Fibroblast of lung (primary cell): ENCODE measurements around the gene KCNG3.

Experiments used
- CTCF ChIP-seq, 2 donors: IDR thresholded peaks in 1 of 2; conservative IDR thresholded peaks in 1 of 2; 1 replicate in 1 of 2; 2 replicates in 1 of 2; pipeline ENCODE4 v1.5.1; 2011 to 2012; ENCODE audit warnings: low read length in 2 of 2, control low read depth in 1 of 2, inconsistent platforms in 1 of 2, low read depth in 1 of 2, mild to moderate bottlenecking in 1 of 2
- EZH2 ChIP-seq: IDR thresholded peaks from 2 replicates; pipeline ENCODE4 v1.5.1; 2012; ENCODE audit warnings: low read length, control low read depth, mild to moderate bottlenecking; ENCODE audit errors: missing control alignments

DNA sequence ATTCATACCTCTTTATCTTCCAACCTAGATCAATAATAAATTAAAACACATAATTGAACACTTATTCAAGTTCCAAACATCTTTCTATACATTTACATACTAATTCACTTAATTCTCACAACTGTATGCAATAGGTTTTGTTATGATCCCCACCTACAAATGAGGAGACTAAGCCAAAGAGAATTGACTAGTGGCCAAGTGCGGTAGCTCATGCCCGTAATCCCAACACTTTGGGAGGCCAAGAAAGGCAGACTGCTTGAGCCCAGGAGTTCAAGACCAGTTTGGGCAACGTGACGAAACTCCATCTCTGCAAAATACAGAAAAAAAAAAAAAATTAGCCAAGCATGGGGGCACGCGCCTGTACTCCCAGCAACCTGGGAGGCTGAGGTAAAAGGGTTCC, 36.8 kb downstream of the KCNG3 start:
- TF ChIP-seq CTCF (conservative IDR thresholded peaks at IDR 0.05 in 1 of 2, IDR thresholded peaks at IDR 0.05 in 1 of 2; ENCODE audit: low read depth in 1 of 2, low read length in 2 of 2) (no peak), EZH2 (no peak)
